Panc1 (cell line): Measurements from ENCODE around the gene TTC17.

Experiments
- CTCF ChIP-seq: fragments of 450-650 bp; IDR thresholded peaks from 2 replicates; pipeline ENCODE4 v1.5.1; 2017; ENCODE audit warnings: mild to moderate bottlenecking
- POLR2AphosphoS5 ChIP-seq: IDR thresholded peaks from 2 replicates; pipeline ENCODE4 v1.6.1; 2012; ENCODE audit warnings: mild to moderate bottlenecking, low read depth, low read length, moderate library complexity
- REST ChIP-seq, 2 experiments: IDR thresholded peaks; 2 replicates each; pipeline ENCODE4 v1.6.1; 2011 to 2012; ENCODE audit warnings: low read depth in 2 of 2, control low read depth in 1 of 2, low read length in 1 of 2, mild to moderate bottlenecking in 1 of 2, moderate library complexity in 1 of 2; ENCODE audit not compliant: insufficient read depth in 1 of 2
- SIN3A ChIP-seq: IDR thresholded peaks from 2 replicates; pipeline ENCODE4 v1.6.1; 2012; ENCODE audit warnings: low read depth, mild to moderate bottlenecking, low read length, moderate library complexity, borderline replicate concordance; ENCODE audit not compliant: insufficient read depth

DNA sequence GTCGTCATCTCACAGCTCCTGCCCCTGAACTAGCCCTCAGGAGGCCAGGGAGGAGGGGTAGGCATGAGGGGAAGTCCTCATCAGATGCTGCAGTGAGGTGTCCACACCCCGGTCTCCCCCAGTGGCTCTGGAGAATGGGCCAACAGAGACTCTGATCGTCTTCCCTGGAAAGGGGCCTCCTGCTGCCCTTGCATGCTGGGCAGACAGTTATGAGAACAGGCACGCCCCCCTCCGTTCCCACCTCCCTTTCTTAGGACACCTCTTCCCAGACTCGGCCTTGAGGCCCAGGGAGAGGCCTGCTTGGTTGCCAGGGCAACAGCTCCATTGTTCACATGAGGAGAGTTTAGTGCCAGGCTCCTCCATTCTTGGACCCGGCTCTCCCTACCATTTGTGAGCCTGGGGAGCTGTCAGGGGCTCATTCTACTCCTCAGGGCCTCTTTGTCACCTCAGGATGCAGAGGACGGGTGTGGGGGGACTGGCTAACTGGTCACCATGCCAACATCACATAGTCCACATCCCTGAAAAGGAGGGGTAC lies 157.7 kb downstream of the TTC17 start:
- TF ChIP-seq CTCF = no peak
- TF ChIP-seq POLR2AphosphoS5 = no peak
- TF ChIP-seq REST (IDR thresholded peaks at IDR 0.05; ENCODE audit: insufficient read depth in 1 of 2, low read depth in 2 of 2, low read length in 1 of 2) = no peak
- TF ChIP-seq SIN3A = no peak
